HG03066 (cell line): Measurements from ENCODE around the gene SPN.
"Not testable (repeated sequence)": the region's sequence is repeated elsewhere in the genome, so short reads cannot be mapped to it uniquely, and the experiment has no call there.

Experiments
- ATAC-seq: cut with Tn5 transposase; IDR thresholded peaks from one replicate; pipeline ENCODE4 v1.9.1; 2021; ENCODE audit warnings: low read depth; ENCODE audit not compliant: unreplicated experiment

The SPN gene, protein sequence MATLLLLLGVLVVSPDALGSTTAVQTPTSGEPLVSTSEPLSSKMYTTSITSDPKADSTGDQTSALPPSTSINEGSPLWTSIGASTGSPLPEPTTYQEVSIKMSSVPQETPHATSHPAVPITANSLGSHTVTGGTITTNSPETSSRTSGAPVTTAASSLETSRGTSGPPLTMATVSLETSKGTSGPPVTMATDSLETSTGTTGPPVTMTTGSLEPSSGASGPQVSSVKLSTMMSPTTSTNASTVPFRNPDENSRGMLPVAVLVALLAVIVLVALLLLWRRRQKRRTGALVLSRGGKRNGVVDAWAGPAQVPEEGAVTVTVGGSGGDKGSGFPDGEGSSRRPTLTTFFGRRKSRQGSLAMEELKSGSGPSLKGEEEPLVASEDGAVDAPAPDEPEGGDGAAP

DNA sequence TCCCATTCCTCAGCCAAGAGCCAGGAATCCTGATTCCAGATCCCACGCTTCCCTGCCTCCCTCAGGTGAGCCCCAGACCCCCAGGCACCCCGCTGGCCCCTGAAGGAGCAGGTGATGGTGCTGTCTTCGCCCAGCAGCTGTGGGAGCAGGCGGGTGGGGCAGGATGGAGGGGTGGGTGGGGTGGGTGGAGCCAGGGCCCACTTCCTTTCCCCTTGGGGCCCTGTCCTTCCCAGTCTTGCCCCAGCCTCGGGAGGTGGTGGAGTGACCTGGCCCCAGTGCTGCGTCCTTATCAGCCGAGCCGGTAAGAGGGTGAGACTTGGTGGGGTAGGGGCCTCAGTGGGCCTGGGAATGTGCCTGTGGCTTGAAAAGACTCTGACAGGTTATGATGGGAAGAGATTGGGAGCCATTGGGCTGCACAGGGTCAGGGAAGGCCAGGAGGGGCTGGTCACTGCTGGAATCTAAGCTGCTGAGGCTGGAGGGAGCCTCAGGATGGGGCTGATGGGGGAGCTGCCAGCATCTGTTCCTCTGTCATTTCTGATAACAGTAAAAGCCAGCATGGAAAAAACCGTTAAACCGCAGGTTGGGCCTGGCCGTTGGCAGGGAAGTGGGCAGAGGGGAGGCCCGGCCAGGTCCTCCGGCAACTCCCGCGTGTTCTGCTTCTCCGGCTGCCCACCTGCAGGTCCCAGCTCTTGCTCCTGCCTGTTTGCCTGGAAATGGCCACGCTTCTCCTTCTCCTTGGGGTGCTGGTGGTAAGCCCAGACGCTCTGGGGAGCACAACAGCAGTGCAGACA is at the start of gene SPN:
TSS of gene SPN (plus strand) at position 232 of the 791 bp plus-strand sequence. CDS start at position 714, 482 bp downstream.
- ATAC-seq, result no peak

DNA sequence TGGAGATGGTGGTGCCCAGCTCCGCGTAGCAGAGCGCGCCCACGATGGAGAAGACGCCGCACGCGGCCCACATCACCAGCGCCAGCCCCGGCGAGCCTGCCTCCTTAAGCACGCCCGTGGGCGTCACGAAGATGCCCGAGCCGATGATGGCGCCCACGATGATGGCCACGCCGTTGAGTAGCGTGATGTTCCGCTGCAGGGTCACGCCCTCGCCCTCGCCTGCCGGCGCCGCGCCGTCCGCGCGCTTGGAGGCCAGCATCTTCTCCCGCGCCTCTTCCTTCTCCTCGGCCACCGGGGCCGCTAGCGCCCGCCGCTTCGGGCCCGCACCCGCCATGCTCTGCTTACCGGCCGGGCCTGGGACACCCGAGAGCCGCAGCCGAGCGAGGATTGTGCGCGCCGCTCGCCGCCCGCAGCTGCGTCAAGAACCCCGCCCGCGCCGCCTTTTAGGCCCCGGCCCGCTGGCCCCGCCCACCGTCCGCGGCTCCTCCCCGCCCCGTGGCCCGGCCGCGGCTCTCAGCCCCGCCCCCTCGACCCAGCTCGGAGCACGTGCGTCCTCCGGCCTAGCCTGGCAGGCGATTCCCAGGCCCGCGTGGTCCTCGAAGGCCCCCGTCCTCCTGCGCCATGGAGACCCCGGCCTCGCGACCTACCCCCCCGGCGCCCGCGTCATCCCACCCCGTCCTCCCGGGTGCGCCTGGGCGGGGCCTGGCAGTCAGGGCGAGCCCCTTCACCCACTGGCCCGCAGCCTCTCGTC is 49.6 kb upstream of the SPN start:
- ATAC-seq, result not testable (repeated sequence)

DNA sequence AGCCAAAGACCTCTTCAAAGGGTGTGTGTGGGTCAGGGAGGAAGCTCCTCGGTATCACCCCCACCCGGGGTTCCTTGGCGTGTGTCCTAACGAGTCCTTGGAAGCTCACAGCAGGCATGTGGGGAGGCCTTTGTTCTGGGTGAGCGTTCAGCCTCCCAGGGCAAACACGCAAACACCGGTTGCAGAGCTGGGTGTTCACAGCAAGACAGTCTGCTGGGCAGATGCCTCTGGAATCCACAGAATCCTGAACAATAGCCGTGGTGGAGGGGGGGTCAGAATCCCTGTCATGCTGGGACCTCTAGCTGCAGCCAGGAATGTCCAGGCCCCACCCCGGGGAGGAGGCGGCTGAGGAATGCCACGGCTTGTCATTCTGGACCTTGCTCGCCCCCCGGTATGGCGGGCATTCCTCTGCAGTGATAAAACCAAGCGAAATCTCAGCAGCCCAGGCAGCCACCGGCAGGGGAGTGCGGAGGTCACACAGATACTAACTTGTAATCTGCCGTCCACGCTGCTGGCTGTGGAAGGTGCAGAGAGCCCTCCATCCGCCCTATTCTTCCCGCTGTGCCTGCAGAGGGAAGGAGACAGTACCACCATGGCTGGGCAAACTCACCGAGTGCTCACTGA is 48.2 kb upstream of the SPN start:
- not testable (repeated sequence) for ATAC-seq

DNA sequence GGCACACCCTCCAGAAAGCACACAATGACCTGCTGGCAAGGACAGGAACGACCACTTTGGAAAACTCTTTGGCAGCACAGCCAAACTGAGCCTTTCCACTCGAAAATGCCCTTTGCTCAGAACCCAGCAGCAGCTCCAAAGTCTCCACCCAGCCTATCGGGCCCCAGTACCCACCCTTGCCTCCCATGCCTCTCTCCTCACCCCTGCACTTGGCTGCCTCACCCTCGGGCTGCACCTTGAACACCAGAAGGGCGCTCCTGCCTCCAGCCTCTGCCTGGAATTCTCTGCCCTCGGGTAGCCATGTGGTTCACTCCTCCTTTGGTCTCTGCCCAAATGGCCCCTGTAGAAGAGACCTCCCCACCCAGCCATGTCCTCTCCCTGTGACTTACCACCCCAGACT is 46.9 kb upstream of the SPN start:
- not testable (repeated sequence) for ATAC-seq

DNA sequence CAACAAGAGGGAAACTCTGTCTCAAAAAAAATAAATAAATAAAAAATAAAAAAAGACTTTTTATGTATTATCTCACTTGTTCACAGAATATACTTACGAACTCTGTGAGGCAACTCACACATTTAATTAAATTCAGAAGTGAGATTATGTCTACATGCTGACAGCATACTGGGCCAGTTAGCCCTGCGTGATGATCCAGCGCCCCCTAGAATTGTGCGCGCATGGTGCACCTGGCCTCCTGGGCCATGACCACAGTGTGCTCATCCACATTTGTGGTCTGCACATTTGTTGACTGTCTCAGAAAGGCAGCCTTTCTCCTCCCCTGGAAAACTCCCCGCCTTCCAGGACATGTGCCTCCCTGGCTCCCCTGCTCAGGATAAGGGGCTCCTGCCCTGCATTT is 42.5 kb upstream of the SPN start:
- not testable (repeated sequence) for ATAC-seq

DNA sequence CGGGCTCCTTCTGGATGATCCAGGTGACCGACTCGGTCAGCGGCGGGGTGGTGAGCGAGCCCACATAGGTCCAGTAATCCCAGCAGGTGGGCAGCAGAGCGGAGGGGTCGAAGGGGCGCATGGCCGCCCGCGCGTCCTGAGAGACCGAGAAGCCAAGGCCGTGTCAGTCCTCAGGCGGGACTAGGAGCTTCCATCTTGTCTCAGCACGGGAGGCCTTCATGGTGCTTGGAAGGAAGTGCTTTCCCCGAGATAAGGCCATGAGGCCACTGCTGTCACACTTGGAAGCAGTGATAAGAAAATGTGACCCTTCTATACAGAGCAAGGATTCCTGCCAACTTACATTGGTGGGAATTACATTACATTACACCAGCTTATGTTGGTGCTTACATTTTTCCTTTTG is 40.3 kb upstream of the SPN start:
- ATAC-seq, result not testable (repeated sequence)

DNA sequence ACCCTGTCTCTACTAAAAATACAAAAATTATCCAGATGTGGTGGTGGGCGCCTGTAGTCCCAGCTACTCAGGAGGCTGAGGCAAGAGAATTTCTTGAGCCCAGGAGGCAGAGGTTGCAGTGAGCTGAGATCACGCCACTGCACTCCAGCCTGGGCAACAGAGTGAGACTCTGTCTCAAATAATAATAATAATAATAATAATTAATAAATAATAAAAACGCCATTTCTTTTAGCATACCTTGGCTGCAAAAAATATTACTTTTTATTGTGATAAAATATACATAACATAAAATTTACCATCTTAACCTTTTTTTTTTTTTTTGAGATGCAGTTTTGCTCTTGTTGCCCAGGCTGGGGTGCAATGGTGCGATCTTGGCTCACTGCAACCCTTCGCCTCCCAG is 39.8 kb upstream of the SPN start:
- not testable (repeated sequence) for ATAC-seq

DNA sequence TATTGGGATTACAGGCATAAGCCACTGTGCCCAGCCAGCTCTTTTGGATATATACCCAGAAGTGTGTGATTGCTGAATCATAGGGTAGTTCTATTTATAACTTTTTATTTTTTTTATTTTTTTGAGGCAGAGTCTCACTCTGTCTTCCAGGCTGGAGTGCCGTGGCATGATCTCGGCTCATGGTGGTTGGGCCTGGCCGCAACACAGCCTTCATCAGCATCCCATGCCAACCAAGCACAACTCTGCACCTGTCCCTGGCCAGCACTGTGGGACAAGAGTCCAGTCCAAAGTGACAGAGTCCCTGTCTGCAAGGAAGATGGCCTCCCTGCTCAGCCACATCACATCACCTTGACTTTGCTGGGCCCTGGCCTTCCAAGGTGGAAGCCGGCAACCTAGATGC is 37.9 kb upstream of the SPN start:
- ATAC-seq, result not testable (repeated sequence)

DNA sequence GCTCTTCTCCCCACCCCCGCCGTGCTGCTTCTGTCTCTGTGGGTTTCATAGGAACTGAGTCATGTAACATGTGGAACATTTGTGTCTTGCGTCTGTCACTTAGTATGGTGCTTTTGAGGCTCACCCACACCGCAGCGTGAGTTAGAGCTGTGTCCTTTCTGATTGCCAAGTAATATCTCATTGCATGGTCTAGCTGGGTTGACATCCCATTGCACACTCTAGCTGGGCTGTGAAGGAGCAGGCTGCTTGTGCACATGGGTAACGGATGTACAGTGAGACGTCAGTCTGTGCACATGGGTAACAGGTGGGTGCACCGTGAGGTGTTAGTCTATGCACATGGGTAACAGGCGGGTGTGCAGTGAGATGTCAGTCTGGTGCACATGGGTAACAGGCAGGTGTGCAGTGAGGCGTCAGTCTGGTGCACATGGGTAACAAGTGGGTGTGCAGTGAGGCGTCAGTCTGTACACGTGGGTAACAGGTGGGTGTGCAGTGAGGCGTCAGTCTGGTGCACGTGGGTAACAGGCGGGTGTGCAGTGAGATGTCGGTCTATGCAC is 36.2 kb upstream of the SPN start:
- ATAC-seq, result peak; percentile 57

DNA sequence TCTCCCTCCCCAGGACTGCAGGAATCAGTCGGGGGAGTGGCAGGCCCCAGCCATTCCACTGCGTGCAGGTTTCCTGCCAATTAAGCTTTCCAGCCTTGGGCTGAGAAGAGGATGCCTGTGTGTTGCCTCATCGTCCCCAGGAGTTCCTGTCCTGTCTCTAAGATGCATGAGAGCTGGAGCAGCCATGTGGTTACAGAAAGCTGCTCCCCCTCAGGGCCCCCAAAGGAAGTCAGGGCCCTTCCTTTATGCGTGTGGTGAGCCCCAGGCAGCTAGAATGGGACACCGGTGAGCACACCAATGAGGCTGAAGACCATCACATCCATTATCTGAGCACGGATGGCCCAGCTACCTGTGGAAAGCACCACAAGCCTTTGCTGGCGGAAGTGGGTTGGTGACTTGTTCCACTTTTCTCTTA is 35.4 kb upstream of the SPN start:
- not testable (repeated sequence) for ATAC-seq

DNA sequence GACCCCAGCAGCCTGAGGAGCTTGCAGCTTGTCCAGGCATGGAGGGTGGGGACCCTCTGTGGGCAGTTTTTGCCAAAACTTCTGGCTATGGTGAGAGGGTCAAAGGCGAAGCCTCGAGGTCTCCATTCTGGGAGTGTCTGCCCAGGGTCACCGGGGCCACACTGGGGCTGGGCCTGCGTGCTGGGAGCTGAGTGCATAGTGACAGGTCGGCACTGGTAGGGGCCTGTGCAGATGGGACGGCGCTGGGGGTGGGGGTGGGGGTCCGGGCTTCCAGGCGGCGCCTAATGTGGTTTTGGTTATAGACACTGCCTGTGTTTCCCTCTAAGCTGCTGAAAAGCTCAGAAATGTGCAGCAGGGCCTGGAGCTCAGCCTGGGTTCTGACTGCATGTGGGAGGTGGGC is 34.3 kb upstream of the SPN start:
- ATAC-seq, result not testable (repeated sequence)

DNA sequence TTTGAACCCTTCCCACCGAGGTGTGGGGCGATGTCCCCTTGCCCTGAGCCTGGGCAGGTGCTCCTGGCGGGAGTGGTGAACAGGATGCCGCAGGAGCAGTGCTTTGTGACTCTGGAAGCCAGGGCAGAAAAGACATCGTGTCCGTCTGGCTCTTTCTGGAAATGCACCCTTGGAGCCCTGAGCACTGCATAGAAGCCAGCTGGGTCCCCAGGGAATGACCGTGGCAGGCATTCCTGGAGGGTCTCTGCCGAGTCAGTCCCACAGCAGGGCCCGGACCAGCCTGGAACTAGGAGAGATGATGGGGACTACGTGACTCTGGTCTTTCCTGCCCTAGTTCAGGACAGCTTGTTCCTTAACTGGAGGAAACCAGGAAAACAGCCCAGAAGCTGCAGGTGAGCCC is 33.7 kb upstream of the SPN start:
- ATAC-seq, result not testable (repeated sequence)

DNA sequence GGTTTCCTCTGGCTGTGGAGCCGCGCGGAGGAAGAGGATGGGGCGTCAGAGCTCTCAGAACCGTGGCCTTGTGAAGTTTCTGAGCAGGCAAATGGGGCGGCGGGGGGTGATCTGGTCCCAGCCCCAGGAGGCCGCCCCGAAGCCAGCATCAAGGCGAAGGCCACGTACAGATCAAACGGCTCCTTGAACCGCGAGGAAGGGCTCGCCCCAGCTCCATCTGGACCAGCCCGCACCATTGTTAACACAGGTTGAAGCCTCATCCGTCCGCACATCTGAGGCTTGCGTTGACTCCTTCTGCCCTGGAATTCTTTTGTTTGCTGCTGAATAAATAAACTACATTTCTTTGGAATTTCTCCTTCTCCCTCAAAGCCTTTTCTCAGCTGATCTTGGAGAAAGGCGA is 31.4 kb upstream of the SPN start:
- not testable (repeated sequence) for ATAC-seq

DNA sequence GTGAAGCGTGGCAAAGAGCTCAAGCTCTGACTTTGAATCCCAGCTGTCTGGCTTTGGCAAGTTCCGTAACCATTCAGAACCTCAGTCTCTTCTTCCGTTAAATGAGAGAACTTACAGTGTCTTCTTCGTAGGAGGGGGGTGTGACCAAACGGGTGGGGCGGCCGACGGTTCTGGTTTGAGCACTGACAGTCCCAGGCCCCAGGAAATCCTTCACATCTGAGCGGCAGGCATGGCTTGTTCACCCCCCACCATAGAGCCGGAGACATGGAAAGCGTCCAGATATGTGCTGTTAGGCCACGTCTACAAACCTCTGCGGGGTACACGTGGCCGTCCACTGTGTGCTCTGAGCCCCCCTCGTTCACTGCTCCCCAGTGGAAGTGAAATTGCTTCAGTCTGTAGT is 27.1 kb upstream of the SPN start:
- ATAC-seq, result not testable (repeated sequence)

DNA sequence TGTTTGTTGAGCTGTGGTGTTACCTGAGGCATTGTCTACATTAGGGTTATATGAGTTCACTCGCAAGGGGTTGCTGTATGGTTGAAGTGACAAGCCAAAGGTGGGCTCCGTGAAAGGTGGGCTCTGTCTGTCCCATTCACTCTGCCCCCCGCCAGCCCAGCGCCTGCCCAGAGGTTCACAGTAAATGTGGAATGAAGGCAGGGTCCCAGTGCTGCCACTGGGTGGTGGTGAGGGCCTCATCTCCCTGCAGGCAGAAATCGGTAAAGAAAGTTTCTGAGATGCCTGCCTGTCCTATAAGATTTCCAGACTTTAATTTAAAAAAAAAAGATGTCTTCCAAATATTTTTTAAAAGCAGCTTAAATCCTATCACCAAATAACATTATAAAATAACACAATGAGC is 26.7 kb upstream of the SPN start:
- ATAC-seq, result not testable (repeated sequence)

DNA sequence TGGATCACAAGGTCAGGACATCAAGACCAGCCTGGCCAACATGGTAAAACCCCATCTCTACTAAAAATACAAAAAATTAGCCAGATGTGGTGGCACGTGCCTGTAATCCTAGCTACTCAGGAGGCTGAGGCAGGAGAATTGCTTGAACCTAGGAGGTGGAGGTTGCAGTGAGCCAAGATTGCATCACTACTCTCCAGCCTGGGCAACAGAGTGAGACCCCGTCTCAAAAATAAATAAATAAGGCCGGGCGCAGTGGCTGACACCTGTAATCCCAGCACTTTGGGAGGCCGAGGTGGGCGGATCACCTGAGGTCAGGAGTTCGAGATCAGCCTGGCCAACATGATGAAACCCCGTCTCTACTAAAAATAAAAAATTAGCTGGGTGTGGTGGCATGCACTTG is 24.3 kb upstream of the SPN start:
- not testable (repeated sequence) for ATAC-seq

DNA sequence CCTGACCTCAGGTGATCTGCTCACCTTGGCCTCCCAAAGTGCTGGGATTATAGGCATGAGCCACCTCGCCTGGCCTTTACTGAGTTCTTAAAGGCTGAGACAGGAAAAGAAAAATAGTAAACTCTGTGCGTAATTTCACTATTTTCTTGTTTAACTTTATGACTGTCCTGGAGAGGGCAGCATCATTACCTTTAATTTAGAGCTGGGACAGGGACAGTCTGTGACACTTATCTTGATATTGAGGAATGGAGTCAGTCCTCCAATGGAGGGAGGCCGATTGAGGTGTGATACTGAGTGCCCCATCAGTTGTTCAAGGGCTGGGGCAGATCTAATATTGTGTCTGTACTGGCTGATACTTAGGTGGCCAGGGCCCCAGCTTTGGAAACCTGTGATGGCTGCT is 21.5 kb upstream of the SPN start:
- no peak for ATAC-seq

DNA sequence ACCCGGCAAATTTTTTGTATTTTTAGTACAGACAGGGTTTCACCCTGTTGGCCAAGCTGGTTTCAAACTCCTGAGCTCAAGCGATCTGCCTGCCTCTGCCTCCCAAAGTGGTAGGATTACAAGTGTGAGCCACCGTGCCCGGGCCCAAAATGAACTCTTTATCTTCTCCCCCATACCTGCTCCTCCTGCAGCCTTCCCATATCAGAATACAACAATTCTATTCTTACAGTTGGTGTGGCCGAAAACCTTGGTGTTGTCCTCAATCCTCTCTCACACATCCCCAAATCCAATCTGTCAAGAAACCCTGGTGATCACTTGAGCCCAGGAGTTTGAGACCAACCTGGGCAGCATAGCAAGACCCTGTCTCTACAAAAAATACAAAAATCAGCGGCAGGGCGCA is 19.5 kb upstream of the SPN start:
- no peak for ATAC-seq

DNA sequence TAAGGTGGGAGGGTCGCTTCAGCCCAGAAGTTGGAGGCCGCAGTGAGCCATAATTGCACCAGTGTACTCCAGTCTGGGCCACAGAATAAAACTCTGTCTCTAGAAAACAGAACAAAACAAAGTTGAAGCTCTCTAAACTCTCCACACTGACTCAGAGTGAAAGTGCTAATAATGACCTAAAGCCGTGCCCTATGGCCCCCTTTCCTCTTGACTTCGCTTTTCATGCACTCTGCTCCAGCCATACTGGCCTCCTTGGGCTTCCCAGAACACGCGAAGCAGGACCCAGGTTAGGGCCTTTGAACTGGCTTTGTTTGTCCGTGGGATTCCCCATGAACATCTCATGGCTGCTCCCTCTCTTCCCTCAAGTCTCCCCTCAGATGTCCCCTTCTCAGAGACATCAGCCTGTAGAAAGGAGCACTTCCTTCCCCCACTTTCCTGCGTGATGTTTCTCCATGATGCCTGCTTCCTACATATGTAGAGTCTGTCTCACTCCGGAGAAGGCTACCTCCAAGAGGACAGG is 18.6 kb upstream of the SPN start:
- peak; percentile 59 for ATAC-seq
